K562 (cell line): Measurements from ENCODE around the gene PARK7.

Experiments
- FOXP1 ChIP-seq: sonication (generic); formaldehyde crosslinking; IDR thresholded peaks from 2 replicates; pipeline ENCODE4 v1.8.0; 2022; ENCODE audit warnings: mild to moderate bottlenecking, missing genetic modification reagents
- TF ChIP-seq, protein P1 (sequence below), 3 experiments: IDR thresholded peaks in 2 of 3; conservative IDR thresholded peaks in 1 of 3; 2 replicates each; pipeline ENCODE4 v1.5.1; 2011 to 2012; ENCODE audit warnings: low read length in 3 of 3, mild to moderate bottlenecking in 3 of 3, control low read depth in 2 of 3, improper control_type of control experiment in 1 of 3, inconsistent platforms in 1 of 3, low read depth in 1 of 3, mixed read lengths in 1 of 3, moderate library complexity in 1 of 3; ENCODE audit not compliant: insufficient read depth in 2 of 3
- TF ChIP-seq, protein P2 (sequence below): sonication (generic); formaldehyde crosslinking; IDR thresholded peaks from 2 replicates; pipeline ENCODE4 v1.8.0; 2022; ENCODE audit warnings: missing genetic modification reagents, mild to moderate bottlenecking, borderline replicate concordance
- TF ChIP-seq, protein P3 (sequence below): fragments of 450-650 bp; IDR thresholded peaks from 2 replicates; pipeline ENCODE4 v1.6.1; 2016; ENCODE audit warnings: missing biosample characterization, missing genetic modification characterization

DNA sequence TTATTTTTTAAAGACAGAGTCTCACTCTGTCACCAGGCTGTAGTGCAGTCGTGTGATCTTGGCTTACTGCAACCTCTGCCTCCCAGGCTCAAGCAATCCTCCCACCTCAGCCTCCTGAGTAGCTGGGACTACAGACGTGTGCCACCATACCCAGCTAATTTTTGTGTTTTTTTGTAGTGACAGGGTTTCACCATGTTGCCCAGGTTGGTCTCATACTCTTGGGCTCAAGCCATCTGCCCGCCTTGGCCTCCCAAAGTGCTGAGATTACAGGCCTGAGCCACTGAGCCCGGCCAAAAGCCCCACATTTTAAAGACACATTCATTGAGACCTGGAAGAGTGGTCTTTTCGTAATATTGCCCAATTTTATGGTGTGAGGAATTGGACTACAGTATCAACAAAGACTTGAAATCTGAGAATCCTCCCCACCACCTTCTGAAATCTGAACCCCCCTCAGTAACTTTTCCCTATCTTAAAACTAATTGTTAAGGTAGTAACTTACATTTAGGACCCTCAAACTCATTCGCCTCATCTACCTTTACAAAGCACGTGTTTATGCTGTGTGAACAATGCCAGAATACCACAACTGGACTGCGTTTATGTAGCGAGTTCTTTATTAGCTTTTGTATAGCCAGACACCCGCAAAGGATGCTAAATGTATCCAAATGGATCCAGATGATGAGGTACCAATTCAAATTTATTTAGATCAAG, 61.9 kb downstream of the PARK7 start:
- no peak for TF ChIP-seq FOXP1 (CRISPR knock-in tag)
- TF ChIP-seq, protein P1, sequence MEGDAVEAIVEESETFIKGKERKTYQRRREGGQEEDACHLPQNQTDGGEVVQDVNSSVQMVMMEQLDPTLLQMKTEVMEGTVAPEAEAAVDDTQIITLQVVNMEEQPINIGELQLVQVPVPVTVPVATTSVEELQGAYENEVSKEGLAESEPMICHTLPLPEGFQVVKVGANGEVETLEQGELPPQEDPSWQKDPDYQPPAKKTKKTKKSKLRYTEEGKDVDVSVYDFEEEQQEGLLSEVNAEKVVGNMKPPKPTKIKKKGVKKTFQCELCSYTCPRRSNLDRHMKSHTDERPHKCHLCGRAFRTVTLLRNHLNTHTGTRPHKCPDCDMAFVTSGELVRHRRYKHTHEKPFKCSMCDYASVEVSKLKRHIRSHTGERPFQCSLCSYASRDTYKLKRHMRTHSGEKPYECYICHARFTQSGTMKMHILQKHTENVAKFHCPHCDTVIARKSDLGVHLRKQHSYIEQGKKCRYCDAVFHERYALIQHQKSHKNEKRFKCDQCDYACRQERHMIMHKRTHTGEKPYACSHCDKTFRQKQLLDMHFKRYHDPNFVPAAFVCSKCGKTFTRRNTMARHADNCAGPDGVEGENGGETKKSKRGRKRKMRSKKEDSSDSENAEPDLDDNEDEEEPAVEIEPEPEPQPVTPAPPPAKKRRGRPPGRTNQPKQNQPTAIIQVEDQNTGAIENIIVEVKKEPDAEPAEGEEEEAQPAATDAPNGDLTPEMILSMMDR (IDR thresholded peaks at IDR 0.05 in 2 of 3, conservative IDR thresholded peaks at IDR 0.05 in 1 of 3; ENCODE audit: insufficient read depth in 2 of 3, low read depth in 1 of 3, low read length in 3 of 3): no peak
- TF ChIP-seq, protein P2, sequence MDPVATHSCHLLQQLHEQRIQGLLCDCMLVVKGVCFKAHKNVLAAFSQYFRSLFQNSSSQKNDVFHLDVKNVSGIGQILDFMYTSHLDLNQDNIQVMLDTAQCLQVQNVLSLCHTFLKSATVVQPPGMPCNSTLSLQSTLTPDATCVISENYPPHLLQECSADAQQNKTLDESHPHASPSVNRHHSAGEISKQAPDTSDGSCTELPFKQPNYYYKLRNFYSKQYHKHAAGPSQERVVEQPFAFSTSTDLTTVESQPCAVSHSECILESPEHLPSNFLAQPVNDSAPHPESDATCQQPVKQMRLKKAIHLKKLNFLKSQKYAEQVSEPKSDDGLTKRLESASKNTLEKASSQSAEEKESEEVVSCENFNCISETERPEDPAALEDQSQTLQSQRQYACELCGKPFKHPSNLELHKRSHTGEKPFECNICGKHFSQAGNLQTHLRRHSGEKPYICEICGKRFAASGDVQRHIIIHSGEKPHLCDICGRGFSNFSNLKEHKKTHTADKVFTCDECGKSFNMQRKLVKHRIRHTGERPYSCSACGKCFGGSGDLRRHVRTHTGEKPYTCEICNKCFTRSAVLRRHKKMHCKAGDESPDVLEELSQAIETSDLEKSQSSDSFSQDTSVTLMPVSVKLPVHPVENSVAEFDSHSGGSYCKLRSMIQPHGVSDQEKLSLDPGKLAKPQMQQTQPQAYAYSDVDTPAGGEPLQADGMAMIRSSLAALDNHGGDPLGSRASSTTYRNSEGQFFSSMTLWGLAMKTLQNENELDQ (CRISPR knock-in tag): no peak
- TF ChIP-seq, protein P3, sequence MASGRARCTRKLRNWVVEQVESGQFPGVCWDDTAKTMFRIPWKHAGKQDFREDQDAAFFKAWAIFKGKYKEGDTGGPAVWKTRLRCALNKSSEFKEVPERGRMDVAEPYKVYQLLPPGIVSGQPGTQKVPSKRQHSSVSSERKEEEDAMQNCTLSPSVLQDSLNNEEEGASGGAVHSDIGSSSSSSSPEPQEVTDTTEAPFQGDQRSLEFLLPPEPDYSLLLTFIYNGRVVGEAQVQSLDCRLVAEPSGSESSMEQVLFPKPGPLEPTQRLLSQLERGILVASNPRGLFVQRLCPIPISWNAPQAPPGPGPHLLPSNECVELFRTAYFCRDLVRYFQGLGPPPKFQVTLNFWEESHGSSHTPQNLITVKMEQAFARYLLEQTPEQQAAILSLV (tag): no peak
